Neural cell (in vitro differentiated cells): ENCODE measurements around the gene TEN1.

Experiments used
- EZH2 ChIP-seq: fragments of 200-600, 300-800 bp; shearing (Covaris generic), sonication (generic); IDR thresholded peaks from 2 replicates; pipeline ENCODE4 v1.6.1; 2014; ENCODE audit warnings: antibody characterized with exemption, low read length, borderline replicate concordance, mild to moderate bottlenecking; ENCODE audit not compliant: insufficient read depth, poor library complexity, severe bottlenecking
- POLR2AphosphoS5 ChIP-seq: IDR thresholded peaks from 2 replicates; pipeline ENCODE4 v1.6.1; 2012
- SMC3 ChIP-seq: fragments of 450-650 bp; conservative IDR thresholded peaks from 2 replicates; pipeline ENCODE4 v1.6.1; 2014; ENCODE audit warnings: antibody characterized with exemption, mild to moderate bottlenecking, moderate library complexity; ENCODE audit not compliant: poor library complexity
- TAF1 ChIP-seq: IDR thresholded peaks from 2 replicates; pipeline ENCODE4 v1.6.1; 2012; ENCODE audit warnings: low read depth
- TF ChIP-seq, protein P1 (sequence below): fragments of 450-650 bp; IDR thresholded peaks from 2 replicates; pipeline ENCODE4 v1.5.1; 2014; ENCODE audit warnings: antibody characterized with exemption, mild to moderate bottlenecking, moderate library complexity; ENCODE audit not compliant: poor library complexity, severe bottlenecking

DNA sequence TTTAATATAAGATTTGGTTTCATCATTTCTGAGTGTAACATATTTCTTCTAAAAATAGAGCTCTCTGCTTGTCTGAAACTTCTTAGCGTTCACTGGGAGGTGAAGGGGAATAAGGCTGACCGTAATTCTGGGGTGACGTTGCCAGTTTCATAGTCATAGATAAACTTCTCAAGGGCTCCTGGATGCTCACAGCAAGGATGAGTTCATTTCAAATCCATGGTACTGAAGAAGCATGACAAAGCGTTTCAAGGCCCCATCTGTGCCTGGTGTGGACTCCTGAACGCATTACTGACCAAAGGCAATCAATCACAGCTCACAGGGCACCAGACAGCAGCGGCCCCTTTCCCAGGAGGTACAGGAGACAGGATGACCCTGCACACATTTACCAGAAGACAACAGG is 60.1 kb downstream of the TEN1 start:
- TF ChIP-seq, protein P1, sequence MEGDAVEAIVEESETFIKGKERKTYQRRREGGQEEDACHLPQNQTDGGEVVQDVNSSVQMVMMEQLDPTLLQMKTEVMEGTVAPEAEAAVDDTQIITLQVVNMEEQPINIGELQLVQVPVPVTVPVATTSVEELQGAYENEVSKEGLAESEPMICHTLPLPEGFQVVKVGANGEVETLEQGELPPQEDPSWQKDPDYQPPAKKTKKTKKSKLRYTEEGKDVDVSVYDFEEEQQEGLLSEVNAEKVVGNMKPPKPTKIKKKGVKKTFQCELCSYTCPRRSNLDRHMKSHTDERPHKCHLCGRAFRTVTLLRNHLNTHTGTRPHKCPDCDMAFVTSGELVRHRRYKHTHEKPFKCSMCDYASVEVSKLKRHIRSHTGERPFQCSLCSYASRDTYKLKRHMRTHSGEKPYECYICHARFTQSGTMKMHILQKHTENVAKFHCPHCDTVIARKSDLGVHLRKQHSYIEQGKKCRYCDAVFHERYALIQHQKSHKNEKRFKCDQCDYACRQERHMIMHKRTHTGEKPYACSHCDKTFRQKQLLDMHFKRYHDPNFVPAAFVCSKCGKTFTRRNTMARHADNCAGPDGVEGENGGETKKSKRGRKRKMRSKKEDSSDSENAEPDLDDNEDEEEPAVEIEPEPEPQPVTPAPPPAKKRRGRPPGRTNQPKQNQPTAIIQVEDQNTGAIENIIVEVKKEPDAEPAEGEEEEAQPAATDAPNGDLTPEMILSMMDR: no peak
- TF ChIP-seq POLR2AphosphoS5 (no peak), TAF1 (no peak), EZH2 (no peak), SMC3 (no peak)
